ENCODE data around the gene ZAR1L. TPM values are rescaled to one million over a fixed set of nuclear protein-coding genes. Genes with fewer than 3 reads are reported as not detected.
A peak's percentile ranks its signal among the peaks of the same experiment; 100 is the strongest.

ZAR1L gene
- total RNA-seq, 2 donors from 2014 or later = not detected

DNA sequence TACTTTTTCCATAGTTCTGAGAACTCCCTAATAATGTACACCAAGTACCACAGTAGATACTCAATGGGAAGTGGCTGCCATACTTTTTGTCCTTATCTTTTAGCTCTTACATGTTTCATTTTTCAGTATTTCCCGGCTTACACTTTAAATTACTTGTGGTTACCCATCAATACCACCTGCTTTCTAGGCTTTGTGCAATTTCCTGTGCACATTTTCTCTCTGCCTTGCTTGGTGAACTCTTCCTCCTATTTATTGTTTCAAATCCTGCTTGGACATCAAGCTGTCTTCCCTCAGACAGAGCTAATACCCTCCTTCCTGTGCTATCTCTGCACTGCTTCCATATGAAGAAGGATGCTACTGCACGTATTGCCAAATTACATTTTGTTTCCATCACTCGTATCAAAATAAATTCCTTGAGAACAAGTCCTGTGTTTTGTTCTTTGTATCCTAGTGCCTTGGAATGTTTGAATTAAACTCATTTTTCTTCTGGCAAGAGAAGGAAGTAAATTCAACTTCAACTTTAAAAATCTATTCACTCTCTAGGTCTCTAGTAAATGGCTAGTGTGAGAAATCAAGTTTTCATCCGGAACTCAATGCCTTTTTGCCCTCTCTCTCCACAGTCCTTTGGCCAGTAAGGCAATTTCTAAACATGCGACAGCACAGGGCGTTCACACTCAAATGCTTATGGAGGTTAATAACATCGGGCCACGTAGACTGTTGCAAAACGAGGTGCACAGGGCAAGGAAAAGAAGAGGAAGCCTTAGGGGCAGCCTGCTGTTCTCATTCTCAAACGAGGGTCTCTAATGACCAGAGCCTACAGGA, 5.6 kb downstream of the ZAR1L start:
- ATAC-seq = peak; percentile 35 to 46
- DNase-seq = no peak
- intact Hi-C loops (cut with DNase I) = loop anchor here (2.0 to 10.0 kb wide), 6 partner anchors 63 to 397 kb away; no protein-coding TSS in a partner anchor

DNA sequence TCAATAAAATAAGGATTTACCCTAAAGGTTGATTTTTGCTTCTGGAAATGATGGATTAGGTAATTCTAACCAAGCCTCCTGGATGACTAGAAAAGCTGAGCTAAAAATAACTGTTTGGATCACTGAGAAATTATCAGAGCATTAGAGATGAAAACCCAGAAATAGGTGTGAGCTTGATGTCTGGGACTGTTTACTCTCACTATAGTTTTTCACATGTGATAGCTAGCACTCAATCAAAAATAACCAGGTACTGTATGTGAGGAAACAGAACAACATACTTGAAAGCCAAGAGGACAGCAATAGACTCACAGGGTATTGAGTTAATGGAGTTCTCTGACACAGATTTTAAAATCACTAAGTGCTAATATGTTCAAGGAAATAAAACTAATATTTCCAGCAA, 9.5 kb downstream of the ZAR1L start:
- no peak for ATAC-seq
- no peak for DNase-seq
- intact Hi-C loops (cut with DNase I) = loop anchor here (5.0 to 10.0 kb wide), 2 partner anchors 61 to 393 kb away; no protein-coding TSS in a partner anchor

GRCh38 chr13:32302461-32302860, 12.7 kb downstream of the ZAR1L start:
- no peak for DNase-seq
- ATAC-seq = no peak
- intact Hi-C loops (cut with DNase I) = loop anchor here in 1 of 2 donors (10.0 kb wide), 1 partner anchor 58 kb away; no protein-coding TSS in a partner anchor

GRCh38 chr13:32300920-32301319, 14.2 kb downstream of the ZAR1L start:
- DNase-seq (no peak), ATAC-seq (no peak)
- intact Hi-C loops (cut with DNase I) = loop anchor here in 1 of 2 donors (10.0 kb wide), 1 partner anchor 56 kb away; no protein-coding TSS in a partner anchor

- intact Hi-C loops (cut with DNase I) = loop anchor here in 1 of 2 donors (10.0 kb wide), 1 partner anchor 56 kb away; no protein-coding TSS in a partner anchor
- ATAC-seq = no peak
- no peak for DNase-seq
Measured at GRCh38 chr13:32300406-32300805, 14.8 kb downstream of the ZAR1L start.

DNA sequence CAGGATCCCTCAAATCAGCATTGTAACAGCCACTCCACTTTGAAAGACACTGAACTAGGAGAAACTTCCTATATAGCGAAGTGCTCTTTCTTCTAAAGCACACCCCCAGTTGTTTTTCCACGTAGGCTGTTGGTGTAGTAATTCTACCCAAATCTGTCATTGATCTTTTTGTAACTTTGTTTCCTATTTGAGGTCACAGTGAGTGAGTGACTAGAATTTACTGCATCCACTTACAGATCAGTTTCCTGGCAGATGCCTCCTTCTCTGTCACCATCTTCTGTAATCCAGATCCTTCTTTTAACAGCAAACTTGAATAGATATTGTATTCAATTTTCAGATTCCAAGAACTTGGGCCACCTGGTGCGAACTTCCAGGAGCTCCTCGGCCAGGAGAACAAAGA, 15.3 kb downstream of the ZAR1L start:
- intact Hi-C loops (cut with DNase I) = loop anchor here in 1 of 2 donors (10.0 kb wide), 1 partner anchor 55 kb away; no protein-coding TSS in a partner anchor

DNA sequence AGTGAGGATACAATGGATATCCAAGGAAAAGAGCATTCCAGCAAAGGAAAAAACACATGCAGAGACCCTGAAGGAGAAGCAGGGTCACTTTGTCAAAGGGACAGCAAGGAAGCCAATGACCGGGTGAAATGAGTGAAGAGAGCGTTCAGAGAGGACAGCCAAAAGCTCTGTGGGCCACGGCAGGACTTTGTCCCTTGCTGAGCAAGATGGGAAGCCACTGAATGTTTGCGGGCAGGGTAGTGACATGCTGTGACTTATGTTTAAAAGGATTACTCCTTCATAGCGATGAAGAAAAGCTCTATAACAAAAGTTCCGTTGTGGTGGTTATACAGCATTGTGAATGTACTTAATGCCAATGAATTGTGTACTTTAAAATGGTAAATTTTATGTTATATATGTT, 16.5 kb downstream of the ZAR1L start:
- no peak for DNase-seq
- no peak for ATAC-seq
- intact Hi-C loops (cut with DNase I) = no loop called here

More for the DNA sequence above, 15.3 kb downstream of the ZAR1L start:
- no peak for DNase-seq
- ATAC-seq = no peak

DNA sequence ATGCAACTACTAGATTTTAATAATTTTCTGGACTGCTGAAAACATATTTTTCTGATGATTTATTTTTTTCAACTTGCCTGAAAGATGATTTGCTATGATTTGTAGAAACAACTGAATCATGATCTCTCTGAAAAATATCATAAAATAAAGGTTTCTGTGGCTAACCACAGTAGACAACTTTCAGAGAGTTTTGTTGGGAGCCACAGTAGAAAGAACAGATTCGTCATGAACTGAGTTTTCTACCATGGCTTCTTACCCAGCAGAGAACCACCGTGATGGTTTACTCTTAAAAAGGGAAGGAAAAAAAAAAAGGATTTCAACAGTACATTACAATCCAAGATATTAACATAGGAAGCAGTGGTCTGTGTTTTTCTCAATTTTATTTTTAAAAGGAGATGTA, 18.0 kb downstream of the ZAR1L start:
- intact Hi-C loops (cut with DNase I) = no loop called here
- ATAC-seq = no peak

GRCh38 chr13:32285633-32285965, 29.6 kb downstream of the ZAR1L start:
- intact Hi-C loops (cut with DNase I) = no loop called here
- no peak for DNase-seq
- no peak for ATAC-seq

More for the DNA sequence above, 18.0 kb downstream of the ZAR1L start:
- no peak for DNase-seq

GRCh38 chr13:32284927-32285632, 30.1 kb downstream of the ZAR1L start:
- intact Hi-C loops (cut with DNase I) = no loop called here
- DNase-seq = peak; percentile 34
- peak; percentile 71 to 76 for ATAC-seq

- DNase-seq (no peak), ATAC-seq (peak; percentile 43 to 74)
- intact Hi-C loops (cut with DNase I) = no loop called here
Measured at GRCh38 chr13:32282096-32282711, 33.0 kb downstream of the ZAR1L start.

- intact Hi-C loops (cut with DNase I) = no loop called here
- DNase-seq = no peak
- ATAC-seq = no peak
Measured at GRCh38 chr13:32281096-32281495, 34.1 kb downstream of the ZAR1L start.

- intact Hi-C loops (cut with DNase I) = no loop called here
- ATAC-seq (no peak), DNase-seq (no peak)
Measured at GRCh38 chr13:32278426-32278825, 36.7 kb downstream of the ZAR1L start.

GRCh38 chr13:32277839-32278238, 37.3 kb downstream of the ZAR1L start:
- intact Hi-C loops (cut with DNase I) = no loop called here
- no peak for ATAC-seq
- DNase-seq = no peak

DNA sequence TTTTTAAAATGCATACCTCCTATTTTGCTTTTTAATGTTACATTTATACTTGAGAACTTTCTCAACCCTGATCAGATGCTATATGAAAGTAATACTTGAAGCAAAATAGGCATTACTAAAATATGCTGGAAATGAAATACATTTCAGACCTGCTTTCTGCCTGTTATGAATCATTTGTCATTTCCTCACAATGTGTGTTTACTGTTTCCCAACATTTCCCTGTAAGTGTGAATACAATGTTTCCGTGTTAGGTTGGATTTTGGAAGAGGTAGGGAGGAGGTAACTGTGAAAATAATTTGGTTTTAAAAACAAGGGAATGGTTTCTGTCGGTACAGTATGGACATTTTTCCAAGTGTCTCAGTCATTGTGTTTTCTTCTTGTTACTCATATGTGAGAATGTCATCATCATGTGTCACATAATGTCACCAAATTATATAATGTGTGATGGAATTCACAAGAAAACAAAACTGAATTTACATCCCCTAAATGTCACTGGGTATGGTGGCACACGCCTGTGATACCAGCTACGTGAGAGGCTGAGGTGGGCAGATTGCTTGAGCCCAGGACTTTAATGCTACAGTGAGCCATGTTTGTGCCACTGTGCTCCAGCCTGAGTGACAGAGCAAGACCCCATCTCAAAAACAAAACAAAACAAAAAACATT, 43.0 kb downstream of the ZAR1L start:
- ATAC-seq = no peak
- intact Hi-C loops (cut with DNase I) = no loop called here

GRCh38 chr13:32267836-32268439, 47.2 kb downstream of the ZAR1L start:
- ATAC-seq = peak in 1 of 2 donors; percentile 33
- intact Hi-C loops (cut with DNase I) = no loop called here
- no peak for DNase-seq

More for the DNA sequence above, 43.0 kb downstream of the ZAR1L start:
- no peak for DNase-seq

DNA sequence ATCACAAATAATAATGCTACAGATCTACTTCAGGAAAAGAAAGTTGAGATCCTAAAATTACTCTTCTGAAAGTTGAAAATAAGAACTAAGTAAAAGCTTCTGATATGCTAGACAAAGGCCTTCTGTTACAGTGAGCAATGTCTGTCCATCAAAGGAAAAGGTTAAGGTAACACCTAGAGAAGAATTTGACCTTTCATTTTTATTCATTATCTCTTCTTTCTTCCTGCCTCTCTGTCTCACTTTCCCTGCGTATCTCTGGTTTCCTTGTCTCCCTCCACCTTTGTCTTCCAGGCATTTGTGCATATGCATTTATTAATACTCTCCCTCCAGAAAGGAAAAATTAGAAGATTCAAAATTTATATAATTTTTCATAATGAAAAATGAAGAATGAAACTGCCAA, 49.0 kb downstream of the ZAR1L start:
- no peak for DNase-seq
- intact Hi-C loops (cut with DNase I) = no loop called here
- ATAC-seq = no peak

DNA sequence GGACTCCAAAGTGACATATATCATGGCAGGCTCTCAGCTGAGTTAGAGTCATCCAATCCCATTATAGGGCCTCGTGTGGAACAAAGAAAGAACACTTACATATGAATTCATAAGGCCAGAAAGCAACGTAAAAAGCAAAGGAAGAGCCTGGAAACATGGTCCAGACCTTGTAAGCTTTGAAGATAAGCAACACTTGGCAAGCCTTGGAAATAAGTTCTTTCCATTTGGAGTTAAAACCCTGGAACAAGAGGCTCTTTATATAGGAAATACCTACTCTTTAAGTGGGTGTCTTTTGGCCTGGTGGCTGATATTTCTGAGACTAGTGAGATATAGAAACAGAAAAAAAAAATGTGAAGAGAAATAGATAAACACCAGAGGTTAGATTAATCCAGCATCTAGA, 49.4 kb downstream of the ZAR1L start:
- intact Hi-C loops (cut with DNase I) = no loop called here
- no peak for ATAC-seq
- no peak for DNase-seq

DNA sequence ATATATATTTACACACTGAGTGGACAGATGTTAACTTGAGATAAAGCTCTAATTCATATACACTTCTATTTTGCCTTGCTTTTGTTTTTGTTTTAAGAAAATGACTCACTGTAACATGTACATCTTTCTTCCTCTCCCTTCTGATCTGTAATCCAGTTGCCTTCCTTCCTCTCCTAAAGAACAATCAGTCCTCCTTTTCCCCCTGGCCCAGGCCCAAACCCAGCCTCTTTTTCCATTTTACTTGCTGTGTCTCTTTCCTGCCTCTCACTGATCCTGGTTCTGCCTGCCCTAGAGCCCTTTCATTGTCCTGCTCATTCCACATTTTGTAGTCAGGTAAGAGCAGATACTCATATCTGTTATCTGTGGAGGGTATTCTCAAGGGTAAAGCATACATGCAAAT, 50.8 kb downstream of the ZAR1L start:
- DNase-seq = peak; percentile 84
- peak; percentile 40 to 43 for ATAC-seq
- intact Hi-C loops (cut with DNase I) = no loop called here

Data from left cardiac atrium (tissue), 4 donors.